HG03108 (cell line): ENCODE data around the gene GPR137.

Source experiments
- ATAC-seq: cut with Tn5 transposase; IDR thresholded peaks from one replicate; pipeline ENCODE4 v1.9.1; 2021; ENCODE audit warnings: moderate library complexity; ENCODE audit not compliant: unreplicated experiment

The GPR137 gene

DNA sequence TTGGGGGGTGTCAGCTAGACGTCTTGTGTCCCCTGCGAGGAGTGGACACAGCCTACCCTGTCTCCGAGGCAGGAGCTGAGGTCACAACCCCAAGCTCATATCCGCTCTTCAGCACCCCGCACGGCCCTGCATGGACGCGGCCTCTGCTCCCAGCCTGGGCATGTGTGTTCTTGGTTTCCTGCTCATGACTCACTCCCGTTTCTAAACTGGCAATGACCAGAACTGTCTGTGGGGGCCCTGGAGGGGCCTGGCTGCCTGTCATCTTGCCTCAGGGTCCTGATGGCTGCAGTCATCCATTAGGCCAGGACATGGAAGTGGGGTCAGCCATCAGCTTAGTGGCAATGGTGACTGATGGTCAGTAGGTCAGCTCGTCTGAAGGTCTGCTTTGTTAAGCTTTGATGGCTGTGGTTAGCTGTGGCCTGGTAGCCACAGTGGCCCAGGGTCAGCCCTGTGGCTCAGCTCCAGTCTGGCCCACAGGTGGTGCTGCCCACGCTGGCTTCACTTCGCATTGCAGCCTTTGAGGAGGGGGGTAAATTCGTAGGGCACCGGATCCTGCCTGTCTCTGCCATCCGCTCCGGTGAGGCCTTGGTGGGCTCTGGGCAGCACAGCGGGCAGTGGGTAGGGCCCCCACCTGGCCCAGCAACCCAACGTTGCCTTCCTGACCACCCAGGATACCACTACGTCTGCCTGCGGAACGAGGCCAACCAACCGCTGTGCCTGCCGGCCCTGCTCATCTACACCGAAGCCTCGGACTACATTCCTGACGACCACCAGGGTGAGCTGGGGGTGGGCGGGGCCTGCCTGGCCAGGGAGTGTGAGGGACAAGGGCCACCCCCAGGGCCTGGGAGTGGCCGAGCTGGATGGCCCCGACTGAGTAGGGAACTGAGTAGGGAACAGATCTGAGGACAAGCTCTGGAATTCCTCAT is 22.4 kb upstream of the GPR137 start:
- no peak for ATAC-seq

DNA sequence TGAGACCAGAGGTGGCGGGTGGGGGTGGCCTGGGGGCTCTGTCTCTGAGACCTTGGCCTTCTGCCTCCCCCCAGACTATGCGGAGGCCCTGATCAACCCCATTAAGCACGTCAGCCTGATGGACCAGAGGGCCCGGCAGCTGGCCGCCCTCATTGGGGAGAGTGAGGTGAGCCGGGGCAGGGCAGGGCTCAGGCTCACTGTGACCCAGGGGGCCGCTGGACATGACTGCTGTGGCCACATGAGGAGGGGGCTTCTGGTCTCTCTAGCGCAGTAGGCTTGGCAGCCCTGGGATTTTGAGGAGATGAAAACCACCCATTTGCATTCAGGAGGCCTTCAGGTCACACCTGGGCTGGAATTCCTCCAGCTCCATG is 21.7 kb upstream of the GPR137 start:
- ATAC-seq: no peak

DNA sequence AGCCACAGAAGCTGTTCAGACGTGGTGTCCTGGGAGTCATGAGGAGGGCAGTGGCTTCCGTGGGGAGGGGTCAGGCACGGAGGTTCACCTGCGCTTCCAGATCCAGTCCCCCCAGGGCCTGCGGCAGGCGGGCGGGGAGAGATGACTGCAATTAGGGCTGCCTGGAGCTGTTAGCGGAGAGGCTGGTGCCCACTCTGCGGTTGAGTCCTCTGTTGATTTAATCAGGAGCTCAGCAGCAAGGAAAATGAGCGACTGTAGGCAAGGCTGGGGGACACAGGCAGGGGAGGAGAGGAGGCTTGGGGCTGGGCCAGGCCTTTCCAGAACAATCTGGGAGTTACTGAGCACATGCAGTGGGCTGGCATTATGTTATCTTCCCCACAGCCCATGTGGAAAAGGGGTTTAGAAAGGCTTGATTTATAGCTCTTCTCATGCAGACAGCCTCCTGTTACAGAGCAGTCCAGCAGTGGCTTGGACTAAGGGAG is 21.2 kb upstream of the GPR137 start:
- no peak for ATAC-seq

DNA sequence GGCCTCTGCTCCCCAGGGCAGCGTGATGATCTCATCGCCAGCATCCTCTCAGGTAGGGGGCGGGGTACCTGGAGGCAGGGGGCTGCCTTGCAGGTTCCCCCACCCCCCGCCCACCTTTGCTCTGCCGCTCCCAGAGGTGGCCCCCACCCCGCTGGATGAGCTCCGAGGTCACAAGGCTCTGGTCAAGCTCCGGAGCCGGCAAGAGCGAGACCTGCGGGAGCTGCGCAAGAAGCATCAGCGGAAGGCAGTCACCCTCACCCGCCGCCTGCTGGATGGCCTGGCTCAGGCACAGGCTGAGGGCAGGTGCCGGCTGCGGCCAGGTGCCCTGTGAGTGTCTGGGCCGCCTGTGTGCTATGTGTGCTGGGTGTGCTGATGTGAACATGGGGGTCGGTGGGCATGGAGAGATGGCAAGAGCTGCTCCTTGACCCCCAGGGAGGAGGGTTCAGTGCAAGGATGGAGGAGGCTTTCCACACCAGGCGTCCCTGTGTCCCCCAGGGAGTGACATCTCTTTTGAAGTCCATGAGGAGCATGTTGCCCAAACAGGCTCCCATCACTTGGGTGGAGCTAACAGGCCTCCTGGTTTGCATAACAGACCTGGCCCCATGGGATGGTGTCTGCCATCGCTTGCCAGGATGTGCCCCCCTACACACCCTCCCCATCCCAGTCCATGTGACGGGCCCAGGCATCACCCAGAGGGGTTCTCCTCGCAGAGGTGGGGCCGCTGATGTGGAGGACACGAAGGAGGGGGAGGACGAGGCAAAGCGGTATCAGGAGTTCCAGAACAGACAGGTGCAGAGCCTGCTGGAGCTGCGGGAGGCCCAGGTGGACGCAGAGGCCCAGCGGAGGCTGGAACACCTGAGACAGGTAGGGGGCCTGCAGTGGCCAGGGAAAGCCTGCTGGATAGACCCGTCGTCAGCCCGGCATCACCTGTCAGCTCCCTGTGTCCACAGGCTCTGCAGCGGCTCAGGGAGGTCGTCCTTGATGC is 20.2 kb upstream of the GPR137 start:
- ATAC-seq: no peak

DNA sequence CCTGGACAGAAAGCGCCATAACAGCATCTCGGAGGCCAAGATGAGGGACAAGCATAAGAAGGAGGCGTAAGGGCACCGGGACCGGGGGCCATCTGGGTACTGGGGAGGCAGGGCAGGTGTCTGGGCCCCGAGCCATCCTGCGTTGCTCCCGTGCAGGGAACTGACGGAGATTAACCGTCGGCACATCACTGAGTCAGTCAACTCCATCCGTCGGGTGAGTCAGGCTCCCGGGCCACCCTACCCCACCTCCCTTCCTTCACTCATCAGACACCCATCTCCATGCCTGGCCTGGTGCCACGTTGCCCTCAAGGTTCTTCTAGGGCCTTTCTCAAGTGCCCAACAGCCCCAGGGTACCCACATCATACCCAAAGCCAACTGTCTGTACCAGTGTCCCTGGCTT is 19.3 kb upstream of the GPR137 start:
- ATAC-seq: no peak

DNA sequence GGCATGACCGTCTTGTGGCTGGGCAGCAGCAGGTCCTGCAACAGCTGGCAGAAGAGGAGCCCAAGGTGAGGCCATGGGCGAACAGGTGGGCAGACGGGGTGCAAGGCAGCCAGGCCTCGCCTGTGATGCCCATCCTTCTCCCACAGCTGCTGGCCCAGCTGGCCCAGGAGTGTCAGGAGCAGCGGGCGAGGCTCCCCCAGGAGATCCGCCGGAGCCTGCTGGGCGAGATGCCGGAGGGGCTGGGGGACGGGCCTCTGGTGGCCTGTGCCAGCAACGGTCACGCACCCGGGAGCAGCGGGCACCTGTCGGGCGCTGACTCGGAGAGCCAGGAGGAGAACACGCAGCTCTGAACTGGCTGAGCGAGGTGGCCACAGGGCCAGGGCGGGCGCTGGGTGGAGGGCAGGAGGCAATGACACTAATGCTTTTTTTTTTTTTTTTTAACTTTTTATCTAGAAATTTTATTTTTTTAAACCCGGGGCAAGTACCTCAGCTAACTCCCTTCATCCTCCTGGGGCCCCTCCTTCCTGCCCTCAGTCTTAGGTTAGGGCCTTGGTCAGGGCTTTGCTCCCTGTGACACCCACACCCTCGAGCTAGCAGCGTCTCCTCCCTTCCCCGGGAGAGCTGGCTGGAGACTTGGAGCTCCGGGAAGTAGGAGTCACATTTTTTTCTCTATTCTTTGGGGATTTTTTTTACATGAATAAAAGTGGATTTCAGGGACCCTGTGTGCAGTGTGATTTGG is 18.3 kb upstream of the GPR137 start:
- no peak for ATAC-seq

DNA sequence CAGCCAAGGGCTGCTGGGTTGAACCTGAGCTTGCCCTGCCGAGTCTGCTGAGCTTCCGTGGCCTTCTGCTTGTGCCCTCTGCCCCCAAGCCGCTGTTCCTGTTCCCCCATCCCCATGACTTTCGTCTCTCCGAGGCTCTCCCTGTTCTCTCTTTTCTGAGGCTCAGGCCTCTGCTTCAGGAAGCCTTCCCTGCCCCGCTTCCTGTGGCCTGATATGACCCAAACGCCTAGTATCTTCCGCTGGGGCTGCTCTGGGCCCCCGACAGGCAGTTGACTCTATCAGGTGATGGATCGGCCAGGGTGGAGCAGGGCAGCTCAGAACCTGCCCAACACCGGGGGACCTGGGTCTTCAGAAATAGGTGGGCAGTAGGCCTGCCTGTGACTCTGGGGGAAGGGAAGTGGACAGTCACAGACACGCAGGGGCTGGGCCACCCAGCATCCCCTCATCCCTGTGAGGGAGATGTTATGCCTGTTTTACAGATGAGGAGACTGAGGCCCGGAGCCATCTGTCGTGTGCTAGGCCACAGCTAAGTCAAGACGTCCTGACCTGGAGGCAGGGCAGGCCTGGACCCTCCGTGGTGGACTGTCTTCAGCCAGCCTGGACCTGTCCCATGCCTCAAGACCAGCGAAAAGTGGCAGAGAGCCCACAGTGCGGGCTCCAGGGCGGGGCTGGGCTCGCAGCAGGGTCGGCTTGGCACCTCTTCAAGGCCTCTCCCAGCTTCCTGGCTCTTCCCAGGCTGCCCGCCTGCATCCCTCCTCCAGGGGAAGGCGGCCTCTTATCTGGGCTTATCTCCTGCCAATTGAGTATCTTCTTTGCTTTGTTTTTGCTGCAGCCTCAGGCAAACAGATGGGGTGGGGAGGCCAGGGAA is 17.4 kb upstream of the GPR137 start:
- no peak for ATAC-seq

DNA sequence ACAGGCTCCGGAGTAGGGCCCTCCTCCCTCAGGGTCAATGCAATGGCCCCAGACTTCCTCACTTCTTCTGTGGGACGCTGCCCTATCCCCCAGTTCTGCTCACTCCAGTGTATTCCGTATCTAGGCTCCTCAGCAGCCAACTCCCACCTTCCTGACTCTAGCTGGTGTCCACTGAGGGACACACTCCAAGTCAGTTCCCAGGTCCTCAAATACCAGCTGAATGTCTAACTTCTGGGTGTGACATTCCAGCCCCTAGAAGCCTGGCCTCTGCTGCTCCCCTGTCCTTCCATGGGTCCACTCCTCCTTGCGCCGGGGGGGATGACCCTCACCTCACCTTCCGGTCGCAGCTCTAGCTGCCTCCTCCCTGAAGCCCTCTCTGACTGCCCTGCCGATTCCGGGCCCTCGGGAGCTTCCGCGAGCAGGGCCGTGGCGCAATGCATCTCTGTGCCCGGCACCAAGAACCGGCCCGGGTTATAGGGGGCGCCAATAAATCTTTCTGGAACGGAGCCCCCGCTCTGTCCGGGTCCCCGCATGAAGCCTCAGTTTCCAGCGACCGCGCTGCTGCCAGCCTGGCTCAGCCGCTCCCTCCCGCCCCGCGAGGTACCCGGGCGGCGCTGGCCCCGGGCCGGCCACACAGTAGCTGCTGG is 16.6 kb upstream of the GPR137 start:
- peak; percentile 10 for ATAC-seq

DNA sequence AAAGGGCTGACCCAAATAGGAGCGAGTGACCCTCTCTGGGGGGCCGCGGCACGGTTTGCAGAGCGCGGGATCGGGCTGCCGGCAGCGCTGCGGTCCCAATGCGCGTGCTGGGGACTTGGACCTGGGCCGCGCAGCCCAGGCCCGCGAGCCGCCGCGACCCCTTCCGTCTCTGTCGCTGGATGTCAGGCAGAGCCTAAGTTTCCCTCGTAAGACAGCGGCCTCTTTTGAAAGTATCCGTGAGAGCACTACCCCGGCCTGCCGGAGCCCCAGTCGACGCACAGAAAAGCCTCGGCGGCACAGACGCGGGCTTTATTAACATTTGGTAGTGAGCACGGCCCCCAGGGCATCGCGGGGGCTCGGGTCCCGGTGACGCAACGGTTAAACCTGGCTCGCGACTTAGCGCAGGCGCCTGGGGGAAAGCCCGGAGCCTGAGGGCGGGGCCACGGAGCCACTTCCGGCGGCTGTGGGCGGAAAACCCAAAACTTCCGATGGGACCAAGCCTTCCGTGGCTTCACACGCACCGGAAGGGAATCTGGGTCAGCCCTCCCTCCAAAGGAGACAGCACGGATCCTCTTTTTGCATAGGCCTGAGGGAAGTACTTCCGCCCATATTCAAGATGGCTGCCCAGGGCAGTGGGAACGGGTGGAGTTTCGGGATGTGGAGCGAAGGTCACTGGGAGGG is 16.0 kb upstream of the GPR137 start:
- peak; percentile 61 for ATAC-seq

DNA sequence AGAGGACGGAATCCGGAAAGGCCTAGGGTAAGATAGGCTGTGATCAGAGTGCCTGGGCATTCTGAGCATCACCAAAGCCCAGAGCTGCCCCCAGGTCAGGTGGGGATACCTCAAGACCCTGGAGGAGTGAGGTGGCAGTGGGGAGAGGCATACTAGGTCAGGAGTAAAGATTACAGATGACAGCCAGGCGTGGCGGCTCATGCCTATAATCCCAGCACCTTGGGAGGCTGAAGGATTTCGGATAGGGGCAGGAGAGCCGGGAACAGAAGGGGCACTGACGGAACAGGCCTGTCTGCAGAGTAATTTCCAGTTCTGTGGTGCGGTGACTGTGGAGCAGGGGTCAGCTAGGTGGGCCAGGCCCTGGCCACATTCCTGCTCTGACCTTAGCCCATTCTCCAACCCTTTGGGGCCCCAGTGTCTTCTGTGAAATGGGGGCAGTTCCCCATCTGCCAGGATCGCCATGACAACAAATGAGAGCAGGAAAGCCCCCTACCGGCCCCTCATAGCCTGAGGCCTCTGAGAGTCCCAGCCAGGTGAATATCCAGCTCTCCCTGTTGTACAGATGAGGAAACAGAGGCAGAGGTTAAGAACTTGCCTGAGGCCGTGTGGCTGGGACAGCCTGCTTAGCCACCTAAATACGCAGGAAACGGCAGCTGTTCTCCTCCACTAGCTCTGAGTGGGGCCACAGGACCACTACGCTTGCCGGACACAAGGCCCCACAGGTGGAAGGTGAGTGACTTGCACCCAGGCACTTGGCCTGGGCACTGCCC is 10.4 kb upstream of the GPR137 start:
- ATAC-seq: no peak

DNA sequence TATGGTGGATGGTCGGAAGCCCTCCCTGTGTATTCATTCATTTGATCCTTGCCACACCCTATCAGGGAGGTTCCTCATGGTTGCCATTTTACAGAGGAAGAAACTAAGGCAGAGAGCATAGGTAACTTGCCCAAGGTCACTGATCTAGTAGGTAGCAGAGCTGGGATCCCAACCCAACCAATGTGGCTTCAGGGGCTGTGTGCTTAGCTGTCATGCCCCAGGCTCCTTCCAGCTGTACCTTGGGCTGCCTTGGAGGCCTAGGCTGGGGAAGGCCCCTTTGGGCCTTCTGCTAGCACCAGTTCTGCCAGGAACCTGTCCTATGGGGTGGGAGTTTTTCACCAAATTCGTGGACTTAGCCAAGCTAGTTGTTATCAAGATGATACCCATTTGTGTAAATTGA is 9.8 kb upstream of the GPR137 start:
- ATAC-seq: no peak

DNA sequence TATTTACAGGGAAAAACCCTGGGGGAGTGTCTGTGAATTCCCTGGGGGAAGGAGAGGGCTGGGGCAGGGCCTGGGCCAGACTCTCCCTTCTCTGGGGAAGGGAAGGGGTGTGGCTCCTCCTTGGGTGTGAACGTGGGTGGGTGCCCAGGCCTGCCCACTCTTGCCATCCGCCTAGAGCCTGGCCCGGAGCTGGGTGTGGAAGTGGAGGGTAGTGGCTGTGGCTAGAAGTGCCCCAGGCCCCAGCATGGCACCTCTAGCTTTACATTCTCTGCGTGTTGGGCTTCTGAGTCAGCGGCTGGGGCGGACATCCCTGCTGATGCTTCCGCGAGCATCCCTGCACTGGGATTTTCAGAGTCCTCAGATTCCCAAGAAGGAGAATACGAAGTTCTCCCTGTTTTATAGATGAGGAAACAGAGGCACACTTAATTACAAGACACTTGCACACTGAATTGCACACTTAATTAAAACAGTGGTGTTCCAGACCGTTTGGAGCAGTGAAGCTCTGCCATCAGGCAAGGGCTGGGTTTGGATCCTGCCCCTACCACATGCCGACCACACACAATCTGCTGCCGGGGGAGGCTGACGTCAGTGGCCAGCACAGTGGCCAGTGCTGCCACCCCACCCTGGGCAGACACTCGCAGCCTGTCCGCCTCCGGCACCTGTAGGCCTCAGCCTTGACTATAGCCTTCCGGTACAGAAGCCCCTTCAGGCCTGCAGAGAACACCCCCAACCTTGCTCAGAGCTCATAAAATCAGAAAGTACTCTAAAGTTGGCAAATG is 8.8 kb upstream of the GPR137 start:
- ATAC-seq: no peak

DNA sequence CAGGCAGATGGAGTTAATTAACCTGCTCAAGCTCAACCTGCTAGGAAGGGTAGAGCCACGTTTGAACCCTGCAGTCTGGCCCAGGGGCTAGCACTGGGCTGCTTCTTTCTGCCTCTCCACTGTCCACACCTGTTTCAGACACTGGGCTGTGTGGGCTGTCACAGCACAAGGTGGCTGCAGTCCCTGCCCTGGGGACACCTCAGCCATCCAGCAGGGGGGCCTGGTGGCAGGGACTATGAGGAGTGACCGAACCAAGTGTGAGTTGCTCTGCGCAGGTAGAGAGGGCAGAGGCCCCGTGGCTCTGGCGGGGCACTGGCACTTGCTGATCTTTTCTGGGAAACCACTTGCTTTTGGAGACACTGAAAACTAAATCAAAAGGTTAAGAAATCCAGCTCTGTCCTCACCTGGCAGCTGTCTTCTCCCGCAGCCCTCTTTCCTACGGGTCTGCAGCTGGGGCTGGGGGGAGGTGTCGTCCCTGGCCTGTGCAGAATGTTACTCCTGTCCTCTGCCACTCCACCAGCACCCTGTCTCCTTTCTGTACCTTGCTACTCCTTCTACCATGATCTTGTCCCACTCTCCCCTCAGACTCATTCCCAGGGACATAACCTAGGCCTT is 7.0 kb upstream of the GPR137 start:
- ATAC-seq: no peak

DNA sequence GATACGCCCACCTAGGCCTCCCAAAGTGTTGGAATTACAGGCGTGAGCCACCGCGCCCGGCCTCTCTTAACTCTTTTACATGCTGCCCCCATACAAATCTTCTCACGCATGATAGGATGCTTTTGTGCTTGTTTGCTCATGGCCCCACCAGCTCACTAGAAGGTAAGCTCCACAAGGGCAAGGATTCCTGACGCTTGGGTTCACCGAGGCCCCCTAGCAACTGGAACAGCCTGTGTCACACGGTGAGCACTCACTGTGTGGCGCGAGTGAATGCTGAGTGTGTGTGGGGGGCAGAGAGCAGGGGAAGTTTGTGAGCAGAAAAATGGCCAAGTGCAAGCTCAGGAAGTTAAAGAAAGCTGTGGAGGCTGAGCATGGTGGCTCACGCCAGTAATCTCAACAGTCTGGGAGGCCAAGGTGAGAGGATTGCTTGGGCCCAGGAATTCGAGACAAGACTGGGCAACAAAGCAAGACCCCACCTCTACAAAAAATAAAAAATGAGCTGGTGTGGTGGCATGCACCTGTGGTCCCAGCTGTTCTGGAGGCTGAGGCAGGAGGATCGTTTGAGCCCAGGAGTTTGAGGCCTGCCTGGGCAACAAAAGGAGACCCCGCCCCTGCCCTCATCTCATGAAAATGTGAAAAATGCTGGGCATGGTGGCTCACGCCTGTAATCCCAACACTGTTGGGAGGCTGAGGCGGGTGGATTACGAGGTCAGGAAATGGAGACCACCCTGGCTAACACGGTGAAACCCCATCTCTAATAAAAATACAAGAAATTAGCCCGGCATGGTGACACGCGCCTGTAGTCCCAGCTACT is 3.5 kb upstream of the GPR137 start:
- no peak for ATAC-seq

DNA sequence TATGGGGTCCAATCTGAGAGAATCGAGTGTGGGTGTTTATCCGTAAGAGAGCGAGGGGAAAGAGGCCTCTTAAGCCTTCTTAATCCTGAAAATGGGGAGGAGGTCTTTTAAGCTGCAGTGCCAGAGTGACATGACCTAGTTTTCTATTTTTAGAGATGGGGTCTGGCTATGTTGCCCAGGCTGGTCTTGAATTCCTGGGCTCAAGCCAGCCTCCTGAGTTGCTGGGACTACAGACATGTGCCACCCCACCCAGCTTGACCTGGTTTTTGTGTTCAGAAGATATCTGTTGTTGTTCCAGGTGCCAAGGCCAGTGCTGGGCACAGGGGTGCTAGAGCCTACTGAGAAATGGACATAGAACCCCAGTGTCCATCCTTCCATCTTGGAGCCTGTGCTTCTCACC is 2.6 kb upstream of the GPR137 start:
- ATAC-seq: no peak
